ENCODE measurements around the gene THSD4.
"Not testable (repeated sequence)": the region's sequence is repeated elsewhere in the genome, so short reads cannot be mapped to it uniquely, and the experiment has no call there.

THSD4 gene

GRCh38 chr15:71120428-71120944, 5.2 kb downstream of the THSD4 start:
- ATAC-seq (replicated peaks): no peak
- H3K4me3 Mint-ChIP-seq: no peak overlapping the region
- H3K27ac Mint-ChIP-seq: no peak overlapping the region
- DNase-seq: no peak
- H3K9me3 Mint-ChIP-seq: no peaks in the 10 kb centered on the region
- no peaks in the 10 kb centered on the region for H3K36me3 Mint-ChIP-seq
- H3K27me3 Mint-ChIP-seq: peaks cover 40 to 42% of the 10 kb centered on the region in 2 donors
- H3K4me1 Mint-ChIP-seq: peaks cover 2 to 8% of the 10 kb centered on the region in 2 donors

- Mint-ChIP-seq H3K4me1 (peaks cover under 1 to 2% of the 10 kb centered on the region in 2 donors), H3K4me3 (no peak overlapping the region), H3K36me3 (no peaks in the 10 kb centered on the region), H3K27me3 (peaks cover 40 to 42% of the 10 kb centered on the region in 2 donors), H3K9me3 (no peaks in the 10 kb centered on the region), H3K27ac (no peak overlapping the region)
- ATAC-seq (replicated peaks) (no peak), DNase-seq (no peak)
Measured at GRCh38 chr15:71121442-71121841, 6.2 kb downstream of the THSD4 start.

- no peaks in the 10 kb centered on the region for H3K36me3 Mint-ChIP-seq
- H3K4me3 Mint-ChIP-seq: no peak overlapping the region
- H3K27ac Mint-ChIP-seq: no peak overlapping the region
- DNase-seq (no peak), ATAC-seq (replicated peaks) (no peak)
- H3K27me3 Mint-ChIP-seq: peaks cover 13 to 28% of the 10 kb centered on the region in 2 donors
- no peaks in the 10 kb centered on the region for H3K4me1 Mint-ChIP-seq
- H3K9me3 Mint-ChIP-seq: peaks cover 0 to 4% of the 10 kb centered on the region in 2 donors
Measured at GRCh38 chr15:71124937-71125790, 9.9 kb downstream of the THSD4 start.

- no peak for ATAC-seq (replicated peaks)
- H3K4me1 Mint-ChIP-seq: no peaks in the 10 kb centered on the region
- H3K9me3 Mint-ChIP-seq: peaks cover 0 to 4% of the 10 kb centered on the region in 2 donors
- no peak overlapping the region for H3K27ac Mint-ChIP-seq
- DNase-seq: no peak
- H3K36me3 Mint-ChIP-seq: no peaks in the 10 kb centered on the region
- H3K4me3 Mint-ChIP-seq: no peak overlapping the region
- H3K27me3 Mint-ChIP-seq: peaks cover 13 to 20% of the 10 kb centered on the region in 2 donors
Measured at GRCh38 chr15:71125831-71126450, 10.7 kb downstream of the THSD4 start.

DNA sequence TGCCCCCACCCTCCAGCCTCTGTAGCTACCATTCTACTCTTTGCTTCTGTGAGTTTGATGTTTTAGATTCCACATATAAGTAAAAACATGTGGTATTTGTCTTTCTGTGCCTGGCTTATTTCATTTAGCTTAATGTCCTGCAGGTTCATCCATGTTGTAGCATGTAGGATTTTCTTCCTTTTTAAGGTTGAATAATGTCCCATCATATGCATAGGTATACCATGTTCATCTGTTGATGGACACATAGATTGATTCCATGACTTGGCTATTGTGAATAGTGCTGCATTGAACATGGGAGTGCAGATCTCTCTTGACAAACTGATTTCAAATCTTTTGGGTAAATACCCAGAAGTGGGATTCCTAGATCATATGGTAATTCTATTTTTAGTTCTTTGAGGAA, 11.8 kb downstream of the THSD4 start:
- Mint-ChIP-seq H3K9me3 (peaks cover 0 to 4% of the 10 kb centered on the region in 2 donors), H3K36me3 (no peaks in the 10 kb centered on the region), H3K4me3 (no peak overlapping the region), H3K4me1 (no peaks in the 10 kb centered on the region), H3K27me3 (peaks cover 6 to 16% of the 10 kb centered on the region in 2 donors), H3K27ac (no peak overlapping the region)
- DNase-seq: no peak
- ATAC-seq (replicated peaks): no peak

- ATAC-seq (replicated peaks); H3K4me1 Mint-ChIP-seq; H3K36me3 Mint-ChIP-seq; H3K27ac Mint-ChIP-seq; DNase-seq; H3K9me3 Mint-ChIP-seq; H3K4me3 Mint-ChIP-seq: not testable (repeated sequence)
- peaks cover 6 to 22% of the 10 kb centered on the region in 2 donors for H3K27me3 Mint-ChIP-seq
Measured at GRCh38 chr15:71128159-71128558, 12.9 kb downstream of the THSD4 start.

DNA sequence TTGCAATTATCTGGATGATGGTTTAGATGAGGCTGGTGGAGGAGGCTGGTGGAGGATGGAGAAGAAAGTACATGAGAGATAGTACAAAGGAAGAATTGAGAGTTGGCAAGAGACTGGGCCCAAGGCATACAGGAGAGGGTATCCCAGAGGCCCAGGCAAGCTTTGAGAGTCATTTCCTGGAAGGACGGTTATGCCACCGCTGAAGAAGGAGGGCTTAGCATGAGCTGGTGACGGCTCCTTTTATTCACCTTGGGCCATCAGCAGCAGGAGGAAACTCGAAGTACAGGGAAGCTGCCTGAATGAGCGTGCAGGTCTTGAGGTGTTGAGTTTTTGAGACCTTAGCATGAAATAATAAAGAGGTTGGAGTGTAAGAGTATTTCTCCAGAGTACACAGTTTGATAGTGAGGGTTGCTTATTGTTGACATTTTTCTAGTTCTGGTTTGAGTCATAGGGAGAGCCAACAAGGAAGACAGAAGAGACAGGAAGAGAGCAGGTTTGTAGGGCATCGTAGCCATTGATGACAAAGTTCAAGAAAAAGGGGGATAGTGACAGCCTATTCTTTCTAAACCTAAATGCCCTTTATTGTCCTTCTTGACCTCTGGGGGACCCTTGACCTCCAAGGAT, 13.8 kb downstream of the THSD4 start:
- no peaks in the 10 kb centered on the region for H3K36me3 Mint-ChIP-seq
- ATAC-seq (replicated peaks) (no peak), DNase-seq (no peak)
- no peaks in the 10 kb centered on the region for H3K4me1 Mint-ChIP-seq
- H3K27me3 Mint-ChIP-seq: peaks cover 6 to 24% of the 10 kb centered on the region in 2 donors
- peaks cover 0 to 4% of the 10 kb centered on the region in 2 donors for H3K9me3 Mint-ChIP-seq
- no peak overlapping the region for H3K27ac Mint-ChIP-seq
- no peak overlapping the region for H3K4me3 Mint-ChIP-seq

- Mint-ChIP-seq H3K36me3 (no peaks in the 10 kb centered on the region), H3K4me1 (no peaks in the 10 kb centered on the region), H3K9me3 (peaks cover 0 to 4% of the 10 kb centered on the region in 2 donors), H3K27me3 (peaks cover 6 to 24% of the 10 kb centered on the region in 2 donors), H3K27ac (no peak overlapping the region), H3K4me3 (no peak overlapping the region)
- ATAC-seq (replicated peaks) (no peak), DNase-seq (no peak)
Measured at GRCh38 chr15:71129669-71130068, 14.4 kb downstream of the THSD4 start.

DNA sequence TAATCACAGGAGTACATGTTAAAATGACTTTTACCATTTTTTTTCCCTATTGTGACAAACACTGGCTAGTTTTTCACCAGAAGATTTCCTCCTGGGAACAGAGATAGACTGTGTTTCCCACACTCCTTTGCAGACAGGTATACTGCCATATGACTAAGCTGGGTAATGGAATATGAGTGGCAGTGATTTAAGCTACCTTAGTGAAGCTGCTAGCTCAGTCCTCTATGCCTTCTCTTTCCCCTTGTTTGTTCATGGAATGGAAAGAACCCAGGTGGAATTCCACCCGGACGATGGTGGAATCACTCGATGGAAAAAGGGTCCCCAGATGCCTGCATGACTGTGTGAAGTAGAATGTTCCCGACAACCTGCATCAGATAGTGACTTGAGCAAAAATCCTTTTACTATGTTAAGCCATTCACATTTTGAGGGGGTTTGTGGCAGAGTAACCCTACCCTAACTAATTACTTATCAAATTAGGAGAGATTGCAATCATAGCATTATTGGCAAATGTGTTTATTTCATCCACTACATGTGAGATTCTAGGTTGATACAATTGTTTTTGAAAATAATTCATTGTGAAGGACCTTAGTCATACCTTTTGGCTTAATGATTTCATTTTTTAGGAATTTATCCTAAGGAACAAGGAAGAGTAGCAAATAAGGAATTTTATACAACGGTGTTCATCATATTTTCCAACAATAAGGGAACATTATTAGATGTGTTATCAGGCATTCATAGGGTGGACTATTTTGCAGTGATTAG, 16.5 kb downstream of the THSD4 start:
- no peak for ATAC-seq (replicated peaks)
- Mint-ChIP-seq H3K27me3 (peaks cover 0 to 15% of the 10 kb centered on the region in 2 donors), H3K9me3 (peaks cover 1 to 4% of the 10 kb centered on the region in 2 donors), H3K27ac (no peak overlapping the region), H3K4me1 (no peaks in the 10 kb centered on the region), H3K36me3 (no peaks in the 10 kb centered on the region), H3K4me3 (no peak overlapping the region)
- DNase-seq: no peak

DNA sequence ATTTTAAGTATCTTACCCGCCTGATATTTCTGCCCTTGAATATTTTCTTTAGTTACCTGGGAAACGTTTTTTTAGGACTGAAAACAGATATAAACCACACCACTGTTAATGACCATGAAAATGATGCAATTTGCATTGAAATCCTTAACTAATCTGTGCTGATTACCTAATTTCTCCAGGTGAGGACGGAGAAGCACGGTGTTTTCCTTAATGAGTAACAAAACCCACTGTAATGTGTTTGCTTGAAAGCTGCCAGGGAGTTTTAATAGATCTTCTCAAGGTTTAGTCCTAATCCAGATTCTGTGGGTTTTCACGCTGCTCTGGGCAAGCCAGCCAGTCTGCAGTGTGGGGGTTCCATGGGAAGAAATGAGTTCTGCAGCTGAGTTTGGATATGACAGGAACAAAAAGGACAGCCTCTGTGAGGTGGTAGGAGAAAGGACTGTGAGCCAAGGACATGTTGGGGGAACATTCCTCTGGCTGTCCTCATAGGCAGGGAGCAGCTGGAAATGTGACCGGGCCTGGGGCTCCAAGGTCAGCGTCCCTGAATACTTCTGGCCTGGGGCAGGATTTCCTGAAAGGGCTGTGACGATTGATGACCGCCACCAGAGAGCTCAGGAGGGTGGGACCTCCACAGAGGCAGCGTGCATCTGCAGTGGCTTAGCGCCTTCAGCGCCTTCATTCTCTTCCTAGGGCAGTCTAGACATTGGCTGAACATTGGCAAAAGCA, 18.6 kb downstream of the THSD4 start:
- Mint-ChIP-seq H3K4me1 (no peaks in the 10 kb centered on the region), H3K36me3 (no peaks in the 10 kb centered on the region), H3K4me3 (no peak overlapping the region), H3K27me3 (peaks cover 8 to 12% of the 10 kb centered on the region in 2 donors), H3K9me3 (peaks cover 5 to 7% of the 10 kb centered on the region in 2 donors), H3K27ac (no peak overlapping the region)
- ATAC-seq (replicated peaks): no peak
- no peak for DNase-seq

- Mint-ChIP-seq H3K4me1 (no peaks in the 10 kb centered on the region), H3K9me3 (peaks cover 7 to 9% of the 10 kb centered on the region in 2 donors), H3K27ac (no peak overlapping the region), H3K4me3 (no peak overlapping the region), H3K27me3 (peaks cover 8 to 11% of the 10 kb centered on the region in 2 donors), H3K36me3 (no peaks in the 10 kb centered on the region)
- DNase-seq: no peak
- ATAC-seq (replicated peaks): no peak
Measured at GRCh38 chr15:71136159-71136783, 21.0 kb downstream of the THSD4 start.

DNA sequence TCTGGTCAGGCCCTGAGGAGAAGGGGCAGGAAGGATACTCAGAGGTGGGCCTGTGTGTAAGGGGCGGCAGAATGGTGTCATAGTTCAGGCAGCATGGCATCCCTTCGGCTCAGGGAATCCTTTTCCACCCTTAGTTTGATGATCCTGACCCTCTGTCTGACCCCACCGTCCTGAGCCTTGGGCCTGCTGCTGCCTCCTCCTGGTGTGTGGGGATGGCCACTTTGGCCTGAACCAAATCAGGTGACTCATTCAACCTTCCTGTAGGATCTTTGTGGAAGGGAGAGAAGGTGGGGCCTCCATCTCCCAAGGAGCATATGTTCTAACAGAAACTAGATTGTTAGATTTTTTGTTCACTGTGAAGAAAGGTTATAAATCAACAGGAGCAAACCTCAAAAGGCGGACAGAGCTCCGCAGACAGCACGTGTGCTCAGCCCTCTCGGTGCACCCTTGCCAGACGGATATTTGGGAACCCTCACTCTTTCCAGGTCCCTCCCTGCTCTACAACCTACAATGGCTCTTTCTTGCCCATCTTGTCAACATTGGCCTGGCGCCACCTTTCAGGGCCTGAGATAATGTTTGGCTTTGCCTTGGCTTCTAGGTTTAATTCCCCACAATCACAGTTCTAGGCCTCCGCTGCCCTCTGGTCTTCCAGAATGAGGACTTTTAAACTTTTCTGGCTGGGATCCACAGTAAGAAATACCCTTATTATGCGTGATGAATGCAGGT, 21.7 kb downstream of the THSD4 start:
- no peaks in the 10 kb centered on the region for H3K4me1 Mint-ChIP-seq
- no peaks in the 10 kb centered on the region for H3K36me3 Mint-ChIP-seq
- H3K9me3 Mint-ChIP-seq: peaks cover 7 to 9% of the 10 kb centered on the region in 2 donors
- no peak overlapping the region for H3K4me3 Mint-ChIP-seq
- ATAC-seq (replicated peaks): no peak
- H3K27me3 Mint-ChIP-seq: peaks cover 8 to 11% of the 10 kb centered on the region in 2 donors
- H3K27ac Mint-ChIP-seq: no peak overlapping the region
- DNase-seq: no peak
